Measurements from ENCODE around the gene JMJD1C.

Gene JMJD1C

GRCh38 chr10:63140077-63140476, 325.7 kb downstream of the JMJD1C start:
- no peak for DNase-seq (ENCODE audit: low spot score)
- TF ChIP-seq CTCF (IDR thresholded peaks at IDR 0.05; ENCODE audit: poor library complexity, severe bottlenecking) = no peak
- peaks cover 5% of the 10 kb centered on the region for H3K4me1 ChIP-seq (ENCODE audit: insufficient read depth, poor library complexity, severe bottlenecking)
- peak; percentile 35; the same call in 1 of the 3 replicates for ATAC-seq (ENCODE audit: low read depth)
- no peak overlapping the region for H3K27ac ChIP-seq (ENCODE audit: poor library complexity, severe bottlenecking)
- no peaks in the 10 kb centered on the region for H3K27me3 ChIP-seq (ENCODE audit: insufficient read depth, poor library complexity, severe bottlenecking)
- H3K9me3 ChIP-seq (ENCODE audit: severe bottlenecking) = no peaks in the 10 kb centered on the region
- no peak overlapping the region for H3K4me3 ChIP-seq (ENCODE audit: severe bottlenecking)
- H3K36me3 ChIP-seq (ENCODE audit: low read depth) = peaks cover 36% of the 10 kb centered on the region

GRCh38 chr10:63137306-63137705, 328.5 kb downstream of the JMJD1C start:
- Histone ChIP-seq H3K27ac (ENCODE audit: poor library complexity, severe bottlenecking) (no peak overlapping the region), H3K4me1 (ENCODE audit: insufficient read depth, poor library complexity, severe bottlenecking) (peaks cover 8% of the 10 kb centered on the region), H3K4me3 (ENCODE audit: severe bottlenecking) (no peak overlapping the region), H3K9me3 (ENCODE audit: severe bottlenecking) (no peaks in the 10 kb centered on the region), H3K36me3 (ENCODE audit: low read depth) (peaks cover 40% of the 10 kb centered on the region), H3K27me3 (ENCODE audit: insufficient read depth, poor library complexity, severe bottlenecking) (no peaks in the 10 kb centered on the region)
- no peak for TF ChIP-seq CTCF (IDR thresholded peaks at IDR 0.05; ENCODE audit: poor library complexity, severe bottlenecking)
- no peak for DNase-seq (ENCODE audit: low spot score)
- ATAC-seq (ENCODE audit: low read depth) = no peak

- Histone ChIP-seq H3K9me3 (ENCODE audit: severe bottlenecking) (no peaks in the 10 kb centered on the region), H3K36me3 (ENCODE audit: low read depth) (peaks cover 19% of the 10 kb centered on the region), H3K27ac (ENCODE audit: poor library complexity, severe bottlenecking) (peak overlapping the region; percentile 67), H3K27me3 (ENCODE audit: insufficient read depth, poor library complexity, severe bottlenecking) (no peaks in the 10 kb centered on the region), H3K4me1 (ENCODE audit: insufficient read depth, poor library complexity, severe bottlenecking) (peaks cover 8% of the 10 kb centered on the region), H3K4me3 (ENCODE audit: severe bottlenecking) (peak overlapping the region; percentile 74)
- peak; percentile 19 for TF ChIP-seq CTCF (IDR thresholded peaks at IDR 0.05; ENCODE audit: poor library complexity, severe bottlenecking)
- DNase-seq (ENCODE audit: low spot score) = no peak
- ATAC-seq (ENCODE audit: low read depth) = 0 out of 3 replicates have a peak, but pooled peaks have one; percentile 16
Measured at GRCh38 chr10:63133821-63134557, 331.8 kb downstream of the JMJD1C start.

- peaks cover 8% of the 10 kb centered on the region for H3K4me1 ChIP-seq (ENCODE audit: insufficient read depth, poor library complexity, severe bottlenecking)
- DNase-seq (ENCODE audit: low spot score) (peak; percentile 98), ATAC-seq (ENCODE audit: low read depth) (peak; percentile 95)
- H3K36me3 ChIP-seq (ENCODE audit: low read depth) = peaks cover 19% of the 10 kb centered on the region
- H3K27me3 ChIP-seq (ENCODE audit: insufficient read depth, poor library complexity, severe bottlenecking) = no peaks in the 10 kb centered on the region
- TF ChIP-seq CTCF (IDR thresholded peaks at IDR 0.05; ENCODE audit: poor library complexity, severe bottlenecking) = peak; percentile 33
- no peaks in the 10 kb centered on the region for H3K9me3 ChIP-seq (ENCODE audit: severe bottlenecking)
- H3K27ac ChIP-seq (ENCODE audit: poor library complexity, severe bottlenecking) = peak within 1 kb of the TSS; percentile 67
- peak within 1 kb of the TSS; percentile 74 for H3K4me3 ChIP-seq (ENCODE audit: severe bottlenecking)
Measured at GRCh38 chr10:63133056-63133820, 332.5 kb downstream of the JMJD1C start, which contains the start of gene NRBF2. NRBF2 (plus strand) TSS chr10:63133328; CDS start chr10:63133471, 143 bp downstream.

Measured in RWPE2 (cell line).